ENCODE results near the gene RUBCN. TPM values are rescaled to one million over a fixed set of nuclear protein-coding genes. Genes with fewer than 3 reads are reported as not detected.
"Not testable (repeated sequence)": the region's sequence is repeated elsewhere in the genome, so short reads cannot be mapped to it uniquely, and the experiment has no call there.

RUBCN gene
- total RNA-seq, 2 experiments from 2014 or later = 55.1 to 55.8 TPM

GRCh38 chr3:197749315-197749600 is 12.6 kb upstream of the RUBCN start:
- Mint-ChIP-seq H3K36me3 (peaks cover 2% of the 10 kb centered on the region), H3K27me3 (no peaks in the 10 kb centered on the region), H3K4me3 (peak overlapping the region; percentile 96), H3K4me1 (peaks cover 20% of the 10 kb centered on the region), H3K27ac (peak overlapping the region; percentile 92), H3K9me3 (no peaks in the 10 kb centered on the region)
- POLR2A ChIA-PET = interaction anchor here (1.1 to 1.9 kb wide), 2 partner anchors 12 to 42 kb away, joined by 5 to 13 read pairs; partner anchors contain the start of genes LRCH3 and RUBCN
- ATAC-seq (ENCODE audit: low read depth) (peak; percentile 65), DNase-seq (no peak)

GRCh38 chr3:197748597-197749314 is 12.1 kb upstream of the RUBCN start:
- peaks cover 2% of the 10 kb centered on the region for H3K36me3 Mint-ChIP-seq
- POLR2A ChIA-PET = interaction anchor here (1.1 to 1.9 kb wide), 2 partner anchors 11 to 43 kb away, joined by 5 to 13 read pairs; partner anchors contain the start of genes LRCH3 and RUBCN
- peak overlapping the region; percentile 96 for H3K4me3 Mint-ChIP-seq
- DNase-seq = no peak
- peak overlapping the region; percentile 92 for H3K27ac Mint-ChIP-seq
- H3K27me3 Mint-ChIP-seq = no peaks in the 10 kb centered on the region
- H3K4me1 Mint-ChIP-seq = peaks cover 20% of the 10 kb centered on the region
- H3K9me3 Mint-ChIP-seq = no peaks in the 10 kb centered on the region
- no peak for ATAC-seq (ENCODE audit: low read depth)

GRCh38 chr3:197746801-197747237 is 10.1 kb upstream of the RUBCN start:
- H3K36me3 Mint-ChIP-seq = peaks cover 2% of the 10 kb centered on the region
- POLR2A ChIA-PET = no interaction called here
- ATAC-seq (ENCODE audit: low read depth) (no peak), DNase-seq (no peak)
- H3K4me1 Mint-ChIP-seq = peaks cover 10% of the 10 kb centered on the region
- no peaks in the 10 kb centered on the region for H3K9me3 Mint-ChIP-seq
- H3K27ac Mint-ChIP-seq = no peak overlapping the region
- no peak overlapping the region for H3K4me3 Mint-ChIP-seq
- no peaks in the 10 kb centered on the region for H3K27me3 Mint-ChIP-seq

- POLR2A ChIA-PET = no interaction called here
- no peaks in the 10 kb centered on the region for H3K9me3 Mint-ChIP-seq
- peaks cover 2% of the 10 kb centered on the region for H3K36me3 Mint-ChIP-seq
- no peak overlapping the region for H3K27ac Mint-ChIP-seq
- peaks cover 8% of the 10 kb centered on the region for H3K4me1 Mint-ChIP-seq
- ATAC-seq (ENCODE audit: low read depth) = no peak
- H3K27me3 Mint-ChIP-seq = no peaks in the 10 kb centered on the region
- H3K4me3 Mint-ChIP-seq = no peak overlapping the region
- DNase-seq = no peak
These were observed 9.5 kb upstream of the RUBCN start for GRCh38 chr3:197746209-197746608.

GRCh38 chr3:197742787-197743186 is 6.1 kb upstream of the RUBCN start:
- H3K4me1 Mint-ChIP-seq = no peaks in the 10 kb centered on the region
- no peak overlapping the region for H3K27ac Mint-ChIP-seq
- DNase-seq (no peak), ATAC-seq (ENCODE audit: low read depth) (no peak)
- H3K36me3 Mint-ChIP-seq = no peaks in the 10 kb centered on the region
- H3K27me3 Mint-ChIP-seq = no peaks in the 10 kb centered on the region
- POLR2A ChIA-PET = no interaction called here
- H3K9me3 Mint-ChIP-seq = no peaks in the 10 kb centered on the region
- H3K4me3 Mint-ChIP-seq = no peak overlapping the region

- H3K27me3 Mint-ChIP-seq = no peaks in the 10 kb centered on the region
- DNase-seq (no peak), ATAC-seq (ENCODE audit: low read depth) (no peak)
- peak overlapping the region; percentile 100 for H3K4me3 Mint-ChIP-seq
- peaks cover 6% of the 10 kb centered on the region for H3K36me3 Mint-ChIP-seq
- POLR2A ChIA-PET = interaction anchor here (0.8 to 2.3 kb wide), 3 partner anchors 11 to 53 kb away, joined by 3 to 5 read pairs (median 4); partner anchors contain the start of gene LRCH3
- peaks cover 22% of the 10 kb centered on the region for H3K4me1 Mint-ChIP-seq
- H3K9me3 Mint-ChIP-seq = no peaks in the 10 kb centered on the region
- peak overlapping the region; percentile 90 for H3K27ac Mint-ChIP-seq
These were observed 1.2 kb upstream of the RUBCN start for GRCh38 chr3:197737749-197738462.

- H3K27ac Mint-ChIP-seq = peak overlapping the region; percentile 90
- DNase-seq = no peak
- ATAC-seq (ENCODE audit: low read depth) = no peak
- no peaks in the 10 kb centered on the region for H3K27me3 Mint-ChIP-seq
- H3K36me3 Mint-ChIP-seq = peaks cover 6% of the 10 kb centered on the region
- POLR2A ChIA-PET = interaction anchor here (0.8 to 2.3 kb wide), 3 partner anchors 12 to 54 kb away, joined by 4 to 5 read pairs (median 4); partner anchors contain the start of gene LRCH3
- no peaks in the 10 kb centered on the region for H3K9me3 Mint-ChIP-seq
- peak overlapping the region; percentile 100 for H3K4me3 Mint-ChIP-seq
- H3K4me1 Mint-ChIP-seq = peaks cover 22% of the 10 kb centered on the region
These were observed 580 bp upstream of the RUBCN start for GRCh38 chr3:197737319-197737649.

GRCh38 chr3:197736010-197736490 is 654 bp downstream of the RUBCN start:
- POLR2A ChIA-PET = interaction anchor here (1.1 to 1.7 kb wide), 5 partner anchors 18 to 58 kb away, joined by 3 to 16 read pairs (median 4); partner anchors contain the start of gene LRCH3
- H3K4me1 Mint-ChIP-seq = peaks cover 22% of the 10 kb centered on the region
- H3K4me3 Mint-ChIP-seq = peak overlapping the region; percentile 100
- no peaks in the 10 kb centered on the region for H3K9me3 Mint-ChIP-seq
- peaks cover 6% of the 10 kb centered on the region for H3K36me3 Mint-ChIP-seq
- DNase-seq = peak; percentile 52
- H3K27me3 Mint-ChIP-seq = no peaks in the 10 kb centered on the region
- ATAC-seq (ENCODE audit: low read depth) = peak; percentile 15
- H3K27ac Mint-ChIP-seq = peak overlapping the region; percentile 97

- H3K27ac Mint-ChIP-seq = peak overlapping the region; percentile 60
- POLR2A ChIA-PET = interaction anchor here (1.2 to 1.6 kb wide), 2 partner anchors 17 to 19 kb away, joined by 3 to 6 read pairs; no protein-coding TSS in a partner anchor
These were observed 1.9 kb downstream of the RUBCN start for GRCh38 chr3:197734667-197735318.

GRCh38 chr3:197733042-197733441 is 3.7 kb downstream of the RUBCN start:
- Mint-ChIP-seq H3K36me3 (peaks cover 20% of the 10 kb centered on the region), H3K4me1 (peaks cover 30% of the 10 kb centered on the region), H3K27ac (no peak overlapping the region), H3K27me3 (no peaks in the 10 kb centered on the region), H3K9me3 (no peaks in the 10 kb centered on the region), H3K4me3 (no peak overlapping the region)
- DNase-seq (no peak), ATAC-seq (ENCODE audit: low read depth) (no peak)
- POLR2A ChIA-PET = interaction anchor here (1.0 kb wide), 1 partner anchor 10 kb away, joined by 3 read pairs; no protein-coding TSS in a partner anchor

More at GRCh38 chr3:197734667-197735318, 1.9 kb downstream of the RUBCN start:
- no peak for ATAC-seq (ENCODE audit: low read depth)
- peaks cover 29% of the 10 kb centered on the region for H3K4me1 Mint-ChIP-seq
- no peaks in the 10 kb centered on the region for H3K27me3 Mint-ChIP-seq
- no peak for DNase-seq
- peaks cover 12% of the 10 kb centered on the region for H3K36me3 Mint-ChIP-seq
- peak overlapping the region; percentile 73 for H3K4me3 Mint-ChIP-seq
- no peaks in the 10 kb centered on the region for H3K9me3 Mint-ChIP-seq

- H3K4me1 Mint-ChIP-seq = peaks cover 24% of the 10 kb centered on the region
These were observed 5.2 kb downstream of the RUBCN start for GRCh38 chr3:197731483-197731882.

GRCh38 chr3:197730770-197731169 is 5.9 kb downstream of the RUBCN start:
- H3K4me1 Mint-ChIP-seq = peaks cover 22% of the 10 kb centered on the region
- DNase-seq, H3K4me3 Mint-ChIP-seq: not testable (repeated sequence)

More at GRCh38 chr3:197731483-197731882, 5.2 kb downstream of the RUBCN start:
- ATAC-seq (ENCODE audit: low read depth); H3K4me3 Mint-ChIP-seq; POLR2A ChIA-PET; DNase-seq; H3K27me3 Mint-ChIP-seq; H3K9me3 Mint-ChIP-seq; H3K27ac Mint-ChIP-seq: not testable (repeated sequence)
- H3K36me3 Mint-ChIP-seq = peaks cover 20% of the 10 kb centered on the region

GRCh38 chr3:197730200-197730599 is 6.5 kb downstream of the RUBCN start:
- Mint-ChIP-seq H3K9me3 (no peaks in the 10 kb centered on the region), H3K27ac (no peak overlapping the region), H3K4me1 (peaks cover 18% of the 10 kb centered on the region), H3K36me3 (peaks cover 20% of the 10 kb centered on the region), H3K4me3 (no peak overlapping the region), H3K27me3 (no peaks in the 10 kb centered on the region)
- POLR2A ChIA-PET = interaction anchor here (0.7 to 1.1 kb wide), 3 partner anchors 18 to 61 kb away, joined by 3 to 5 read pairs (median 4); partner anchors contain the start of gene LRCH3
- ATAC-seq (ENCODE audit: low read depth) (no peak), DNase-seq (no peak)

More at GRCh38 chr3:197730770-197731169, 5.9 kb downstream of the RUBCN start:
- not testable (repeated sequence) for H3K27ac Mint-ChIP-seq; ATAC-seq (ENCODE audit: low read depth); H3K9me3 Mint-ChIP-seq; H3K27me3 Mint-ChIP-seq
- POLR2A ChIA-PET = interaction anchor here (0.7 to 1.1 kb wide), 2 partner anchors 31 to 61 kb away, joined by 3 to 4 read pairs; partner anchors contain the start of gene LRCH3
- H3K36me3 Mint-ChIP-seq = peaks cover 20% of the 10 kb centered on the region
